Measurements from ENCODE around the gene OR6B2.
"Not testable (repeated sequence)": the region's sequence is repeated elsewhere in the genome, so short reads cannot be mapped to it uniquely, and the experiment has no call there.

The OR6B2 gene

GRCh38 chr2:240056678-240057077 lies 26.4 kb upstream of the OR6B2 start:
- Histone ChIP-seq H3K27me3 (ENCODE audit: control insufficient read depth in 2 of 2, insufficient read depth in 2 of 2, low read length in 2 of 2) (peaks cover 9 to 14% of the 10 kb centered on the region in 2 donors), H3K4me3 (ENCODE audit: low read length in 2 of 2) (no peak overlapping the region), H3K27ac (ENCODE audit: low read depth in 2 of 2, low read length in 2 of 2) (no peak overlapping the region), H3K4me1 (ENCODE audit: control insufficient read depth in 2 of 2, insufficient read depth in 2 of 2, low read length in 2 of 2) (no peaks in the 10 kb centered on the region), H3K9ac (ENCODE audit: low read depth in 1 of 2, low read length in 2 of 2) (no peak overlapping the region), H3K36me3 (ENCODE audit: control insufficient read depth in 2 of 2, insufficient read depth in 2 of 2, low read length in 2 of 2) (no peaks in the 10 kb centered on the region), H3K9me3 (ENCODE audit: control insufficient read depth in 2 of 2, low read length in 2 of 2) (no peaks in the 10 kb centered on the region)

GRCh38 chr2:240055177-240055917 lies 25.1 kb upstream of the OR6B2 start:
- H3K36me3 ChIP-seq (ENCODE audit: control insufficient read depth in 2 of 2, insufficient read depth in 2 of 2, low read length in 2 of 2), result no peaks in the 10 kb centered on the region
- H3K27me3 ChIP-seq (ENCODE audit: control insufficient read depth in 2 of 2, insufficient read depth in 2 of 2, low read length in 2 of 2), result peaks cover 9 to 14% of the 10 kb centered on the region in 2 donors

GRCh38 chr2:240053173-240054155 lies 23.2 kb upstream of the OR6B2 start, which contains the start of gene OR6B3:
Gene OR6B3, minus strand, starts transcription at chr2:240053521.
- H3K4me3 ChIP-seq (ENCODE audit: low read length in 2 of 2), result no peak within 1 kb of the TSS
- H3K9ac ChIP-seq (ENCODE audit: low read depth in 1 of 2, low read length in 2 of 2), result no peak within 1 kb of the TSS
- no peaks in the 10 kb centered on the region for H3K36me3 ChIP-seq (ENCODE audit: control insufficient read depth in 2 of 2, insufficient read depth in 2 of 2, low read length in 2 of 2)
- no peaks in the 10 kb centered on the region for H3K4me1 ChIP-seq (ENCODE audit: control insufficient read depth in 2 of 2, insufficient read depth in 2 of 2, low read length in 2 of 2)
- no peak within 1 kb of the TSS for H3K27ac ChIP-seq (ENCODE audit: low read depth in 2 of 2, low read length in 2 of 2)
- H3K9me3 ChIP-seq (ENCODE audit: control insufficient read depth in 2 of 2, low read length in 2 of 2), result no peaks in the 10 kb centered on the region
- peaks cover 9 to 16% of the 10 kb centered on the region in 2 donors for H3K27me3 ChIP-seq (ENCODE audit: control insufficient read depth in 2 of 2, insufficient read depth in 2 of 2, low read length in 2 of 2)

More at GRCh38 chr2:240055177-240055917, 25.1 kb upstream of the OR6B2 start:
- Histone ChIP-seq H3K27ac (ENCODE audit: low read depth in 2 of 2, low read length in 2 of 2) (no peak overlapping the region), H3K4me3 (ENCODE audit: low read length in 2 of 2) (no peak overlapping the region), H3K4me1 (ENCODE audit: control insufficient read depth in 2 of 2, insufficient read depth in 2 of 2, low read length in 2 of 2) (no peaks in the 10 kb centered on the region), H3K9ac (ENCODE audit: low read depth in 1 of 2, low read length in 2 of 2) (no peak overlapping the region), H3K9me3 (ENCODE audit: control insufficient read depth in 2 of 2, low read length in 2 of 2) (no peaks in the 10 kb centered on the region)

GRCh38 chr2:240052524-240052923 lies 22.3 kb upstream of the OR6B2 start:
- Histone ChIP-seq H3K4me1 (ENCODE audit: control insufficient read depth in 2 of 2, insufficient read depth in 2 of 2, low read length in 2 of 2) (no peaks in the 10 kb centered on the region), H3K36me3 (ENCODE audit: control insufficient read depth in 2 of 2, insufficient read depth in 2 of 2, low read length in 2 of 2) (no peaks in the 10 kb centered on the region), H3K9ac (ENCODE audit: low read depth in 1 of 2, low read length in 2 of 2) (no peak overlapping the region), H3K27ac (ENCODE audit: low read depth in 2 of 2, low read length in 2 of 2) (no peak overlapping the region), H3K4me3 (ENCODE audit: low read length in 2 of 2) (no peak overlapping the region), H3K9me3 (ENCODE audit: control insufficient read depth in 2 of 2, low read length in 2 of 2) (no peaks in the 10 kb centered on the region), H3K27me3 (ENCODE audit: control insufficient read depth in 2 of 2, insufficient read depth in 2 of 2, low read length in 2 of 2) (peaks cover 9 to 18% of the 10 kb centered on the region in 2 donors)

GRCh38 chr2:240051697-240052096 lies 21.5 kb upstream of the OR6B2 start:
- no peak overlapping the region for H3K9ac ChIP-seq (ENCODE audit: low read depth in 1 of 2, low read length in 2 of 2)

GRCh38 chr2:240050278-240050677 lies 20.0 kb upstream of the OR6B2 start:
- H3K27me3 ChIP-seq (ENCODE audit: control insufficient read depth in 2 of 2, insufficient read depth in 2 of 2, low read length in 2 of 2), result peaks cover 9 to 14% of the 10 kb centered on the region in 2 donors
- H3K36me3 ChIP-seq (ENCODE audit: control insufficient read depth in 2 of 2, insufficient read depth in 2 of 2, low read length in 2 of 2), result no peaks in the 10 kb centered on the region
- H3K27ac ChIP-seq (ENCODE audit: low read depth in 2 of 2, low read length in 2 of 2), result no peak overlapping the region
- no peak overlapping the region for H3K9ac ChIP-seq (ENCODE audit: low read depth in 1 of 2, low read length in 2 of 2)
- no peaks in the 10 kb centered on the region for H3K9me3 ChIP-seq (ENCODE audit: control insufficient read depth in 2 of 2, low read length in 2 of 2)
- H3K4me1 ChIP-seq (ENCODE audit: control insufficient read depth in 2 of 2, insufficient read depth in 2 of 2, low read length in 2 of 2), result no peaks in the 10 kb centered on the region
- no peak overlapping the region for H3K4me3 ChIP-seq (ENCODE audit: low read length in 2 of 2)

More at GRCh38 chr2:240051697-240052096, 21.5 kb upstream of the OR6B2 start:
- Histone ChIP-seq H3K27ac (ENCODE audit: low read depth in 2 of 2, low read length in 2 of 2) (no peak overlapping the region), H3K27me3 (ENCODE audit: control insufficient read depth in 2 of 2, insufficient read depth in 2 of 2, low read length in 2 of 2) (peaks cover 9 to 18% of the 10 kb centered on the region in 2 donors), H3K4me1 (ENCODE audit: control insufficient read depth in 2 of 2, insufficient read depth in 2 of 2, low read length in 2 of 2) (no peaks in the 10 kb centered on the region), H3K4me3 (ENCODE audit: low read length in 2 of 2) (no peak overlapping the region), H3K36me3 (ENCODE audit: control insufficient read depth in 2 of 2, insufficient read depth in 2 of 2, low read length in 2 of 2) (no peaks in the 10 kb centered on the region), H3K9me3 (ENCODE audit: control insufficient read depth in 2 of 2, low read length in 2 of 2) (no peaks in the 10 kb centered on the region)

GRCh38 chr2:240048237-240048636 lies 18.0 kb upstream of the OR6B2 start:
- H3K4me3 ChIP-seq (ENCODE audit: low read length in 2 of 2), result no peak overlapping the region
- H3K36me3 ChIP-seq (ENCODE audit: control insufficient read depth in 2 of 2, insufficient read depth in 2 of 2, low read length in 2 of 2), result no peaks in the 10 kb centered on the region
- no peaks in the 10 kb centered on the region for H3K4me1 ChIP-seq (ENCODE audit: control insufficient read depth in 2 of 2, insufficient read depth in 2 of 2, low read length in 2 of 2)
- H3K9me3 ChIP-seq (ENCODE audit: control insufficient read depth in 2 of 2, low read length in 2 of 2), result no peaks in the 10 kb centered on the region
- no peak overlapping the region for H3K27ac ChIP-seq (ENCODE audit: low read depth in 2 of 2, low read length in 2 of 2)
- peaks cover under 1 to 5% of the 10 kb centered on the region in 2 donors for H3K27me3 ChIP-seq (ENCODE audit: control insufficient read depth in 2 of 2, insufficient read depth in 2 of 2, low read length in 2 of 2)
- no peak overlapping the region for H3K9ac ChIP-seq (ENCODE audit: low read depth in 1 of 2, low read length in 2 of 2)

GRCh38 chr2:240045098-240045497 lies 14.9 kb upstream of the OR6B2 start:
- Histone ChIP-seq H3K4me3 (ENCODE audit: low read length in 2 of 2) (no peak overlapping the region), H3K27me3 (ENCODE audit: control insufficient read depth in 2 of 2, insufficient read depth in 2 of 2, low read length in 2 of 2) (peaks cover 0 to 7% of the 10 kb centered on the region in 2 donors), H3K27ac (ENCODE audit: low read depth in 2 of 2, low read length in 2 of 2) (no peak overlapping the region), H3K9me3 (ENCODE audit: control insufficient read depth in 2 of 2, low read length in 2 of 2) (no peaks in the 10 kb centered on the region), H3K9ac (ENCODE audit: low read depth in 1 of 2, low read length in 2 of 2) (no peak overlapping the region), H3K36me3 (ENCODE audit: control insufficient read depth in 2 of 2, insufficient read depth in 2 of 2, low read length in 2 of 2) (no peaks in the 10 kb centered on the region), H3K4me1 (ENCODE audit: control insufficient read depth in 2 of 2, insufficient read depth in 2 of 2, low read length in 2 of 2) (no peaks in the 10 kb centered on the region)

GRCh38 chr2:240044096-240044495 lies 13.9 kb upstream of the OR6B2 start:
- H3K9ac ChIP-seq (ENCODE audit: low read depth in 1 of 2, low read length in 2 of 2); H3K4me1 ChIP-seq (ENCODE audit: control insufficient read depth in 2 of 2, insufficient read depth in 2 of 2, low read length in 2 of 2); H3K27ac ChIP-seq (ENCODE audit: low read depth in 2 of 2, low read length in 2 of 2); H3K36me3 ChIP-seq (ENCODE audit: control insufficient read depth in 2 of 2, insufficient read depth in 2 of 2, low read length in 2 of 2); H3K27me3 ChIP-seq (ENCODE audit: control insufficient read depth in 2 of 2, insufficient read depth in 2 of 2, low read length in 2 of 2); H3K4me3 ChIP-seq (ENCODE audit: low read length in 2 of 2); H3K9me3 ChIP-seq (ENCODE audit: control insufficient read depth in 2 of 2, low read length in 2 of 2): not testable (repeated sequence)

All from mucosa of rectum (tissue), 2 donors.